Spleen (tissue), 11 donors: Measurements from ENCODE around the gene TAS2R60. TPM values are rescaled to one million over a fixed set of nuclear protein-coding genes. Genes with fewer than 3 reads are reported as not detected.

Experiments used
- DNase-seq: peaks from one replicate; pipeline ENCODE4 v3.0.0-alpha.2; 2020
- H3K27ac ChIP-seq, 8 donors: fragments of 200-600 bp; sonication (generic) in 7 of 8; 1 replicate in 4 of 8; 2 replicates in 4 of 8; pipeline versions ENCODE4 v1.5.0 to v1.8.0; 2016 to 2021; ENCODE audit warnings: inconsistent platforms in 4 of 8, mild to moderate bottlenecking in 4 of 8, moderate library complexity in 1 of 8
- H3K27me3 ChIP-seq, 7 donors: fragments of 200-600 bp; sonication (generic) in 6 of 7; replicated peaks in 1 of 7; 1 replicate in 4 of 7; 2 replicates in 3 of 7; pipeline versions ENCODE4 v1.5.0 to v1.8.0; 2016 to 2021; ENCODE audit warnings: inconsistent platforms in 3 of 7, mild to moderate bottlenecking in 1 of 7
- H3K36me3 ChIP-seq, 6 donors: fragments of 200-600 bp; sonication (generic) in 5 of 6; 1 replicate in 4 of 6; 2 replicates in 2 of 6; pipeline versions ENCODE4 v1.5.0 to v1.8.0; 2016 to 2021; ENCODE audit warnings: inconsistent platforms in 2 of 6
- H3K4me1 ChIP-seq, 6 donors: fragments of 200-600 bp; sonication (generic) in 5 of 6; 1 replicate in 3 of 6; 2 replicates in 3 of 6; pipeline versions ENCODE4 v1.5.0 to v1.8.0; 2016 to 2021; ENCODE audit warnings: inconsistent platforms in 3 of 6
- H3K4me3 ChIP-seq, 8 donors: fragments of 200-600 bp; sonication (generic) in 7 of 8; 1 replicate in 4 of 8; 2 replicates in 4 of 8; pipeline versions ENCODE4 v1.5.0 to v1.8.0; 2016 to 2021; ENCODE audit warnings: inconsistent platforms in 4 of 8, mild to moderate bottlenecking in 4 of 8, moderate library complexity in 2 of 8
- H3K9me3 ChIP-seq, 8 donors: fragments of 200-600 bp; sonication (generic) in 7 of 8; 1 replicate in 4 of 8; 2 replicates in 4 of 8; pipeline versions ENCODE4 v1.5.0 to v1.8.0; 2016 to 2021; ENCODE audit warnings: inconsistent platforms in 4 of 8
- CTCF ChIP-seq, 11 experiments: fragments of 200-600 bp in 7 of 11; fragments of 450-650 bp in 4 of 11; sonication (generic) in 4 of 11; IDR thresholded peaks in 8 of 11; conservative IDR thresholded peaks in 3 of 11; 1 replicate in 7 of 11; 2 replicates in 4 of 11; pipeline versions ENCODE4 v1.4.0 to v1.8.0; 2016 to 2021; ENCODE audit warnings: antibody characterized with exemption in 11 of 11, inconsistent platforms in 4 of 11, mild to moderate bottlenecking in 1 of 11
- POLR2A ChIP-seq, 3 donors: fragments of 450-650 bp; IDR thresholded peaks; one replicate each; pipeline ENCODE4 v1.5.1; 2017; ENCODE audit warnings: antibody characterized with exemption in 3 of 3, mild to moderate bottlenecking in 1 of 3
- POLR2AphosphoS5 ChIP-seq, 3 donors: sonication (generic); formaldehyde crosslinking; IDR thresholded peaks; one replicate each; pipeline ENCODE4 v1.5.1; 2017; ENCODE audit warnings: antibody characterized with exemption in 3 of 3
- WGBS, 5 donors: extraction: QIAGEN DNeasy Blood & Tissue Kit in 3 of 5; methylation state at CpG; one replicate each; pipeline versions ENCODE4 v1.1.5 to v1.1.7; 2013 to 2018; 5-methylcytosine and 5-hydroxymethylcytosine counted together
- intact Hi-C: fragments of 100-400 bp; cut with DNase I; formaldehyde crosslinking; loops from one replicate; pipeline ENCODE4 v1.15.0; 2023; ENCODE audit warnings: low total_unique reads
- polyA plus RNA-seq, 3 donors: library from polyadenylated mRNA; stranded (reverse); fragments of 200-250 nt; gene quantifications; one replicate each; pipeline ENCODE4 v1.2.1, GENCODE V29; 2013
- total RNA-seq, 7 donors: library from RNA; depleted of rRNA in 3 of 7; stranded (reverse); fragments of >200 nt in 3 of 7; fragmentation: NEBNext Ultra II Directional in 4 of 7; extraction: Animal tissue kit (Norgen Biotek cat#: 25700) in 4 of 7; gene quantifications; one replicate each; pipeline versions ENCODE4 v1.1.0 to v1.2.1, GENCODE V29; 2016 to 2021
- donor health status: healthy with polysubstance abuse.
- donor health status: DM: no; HTN: no; CAD: no; lungs with moderate emphysema.
- donor health status: DM: no; HTN: no; CAD: no.
- donor health status: Bipolar disorder and iron deficiency.
- donor health status: healthy.
- donor health status: DM: no; HTN: no; CAD: no.
- donor health status: DM: yes; HTN: yes; CAD: no.

Gene TAS2R60
- total and polyA plus RNA-seq, 10 donors: 0.30 to 2.2 (median 0.85) TPM; not detected in 5

GRCh38 chr7:143490717-143491306 lies 47.6 kb downstream of the TAS2R60 start:
- Histone ChIP-seq H3K27me3 (no peaks in the 10 kb centered on the region), H3K4me3 (no peak overlapping the region), H3K36me3 (no peaks in the 10 kb centered on the region), H3K27ac (no peak overlapping the region), H3K4me1 (peaks cover 0 to 43% (median 6%) of the 10 kb centered on the region in 6 donors), H3K9me3 (no peaks in the 10 kb centered on the region)
- WGBS, 5 donors: 46 to 97% (median 96%) methylated on average over 1 of the region's 1 CpG
- no peak for DNase-seq
- peak in 7 of 11 experiments; percentile 34 to 58 (median 42) for TF ChIP-seq CTCF (IDR thresholded peaks at IDR 0.05 in 8 of 11, conservative IDR thresholded peaks at IDR 0.05 in 3 of 11)
- no peak for TF ChIP-seq POLR2A (IDR thresholded peaks at IDR 0.05)
- intact Hi-C loops: no loop called here

- Histone ChIP-seq H3K27ac (peak overlapping the region in 1 of 8 donors; percentile 26), H3K27me3 (no peaks in the 10 kb centered on the region), H3K9me3 (no peaks in the 10 kb centered on the region), H3K36me3 (no peaks in the 10 kb centered on the region), H3K4me1 (peaks cover 0 to 36% (median 6%) of the 10 kb centered on the region in 6 donors), H3K4me3 (no peak overlapping the region)
- 74 to 91% (median 86%) methylated on average over 2 of the region's 2 CpGs for WGBS, 5 donors
- intact Hi-C loops: no loop called here
- no peak for TF ChIP-seq CTCF (IDR thresholded peaks at IDR 0.05 in 8 of 11, conservative IDR thresholded peaks at IDR 0.05 in 3 of 11)
- no peak for TF ChIP-seq POLR2AphosphoS5 (IDR thresholded peaks at IDR 0.05)
- no peak for TF ChIP-seq POLR2A (IDR thresholded peaks at IDR 0.05)
- no peak for DNase-seq
Measured at GRCh38 chr7:143492043-143492471, 48.8 kb downstream of the TAS2R60 start.

GRCh38 chr7:143492799-143493739 lies 49.8 kb downstream of the TAS2R60 start:
- Histone ChIP-seq H3K4me3 (no peak overlapping the region), H3K9me3 (no peaks in the 10 kb centered on the region), H3K4me1 (peaks cover 0 to 27% (median 2%) of the 10 kb centered on the region in 6 donors), H3K27me3 (no peaks in the 10 kb centered on the region), H3K36me3 (no peaks in the 10 kb centered on the region), H3K27ac (peak overlapping the region in 1 of 8 donors; percentile 26)
- WGBS, 5 donors: 81 to 90% (median 84%) methylated on average over 6 of the region's 6 CpGs
- no peak for TF ChIP-seq POLR2A (IDR thresholded peaks at IDR 0.05)
- TF ChIP-seq CTCF (IDR thresholded peaks at IDR 0.05 in 8 of 11, conservative IDR thresholded peaks at IDR 0.05 in 3 of 11): no peak
- no peak for TF ChIP-seq POLR2AphosphoS5 (IDR thresholded peaks at IDR 0.05)
- no peak for DNase-seq
- intact Hi-C loops: no loop called here

- Histone ChIP-seq H3K27ac (peak overlapping the region in 1 of 8 donors; percentile 26), H3K4me1 (peaks cover 0 to 31% (median 6%) of the 10 kb centered on the region in 6 donors), H3K36me3 (no peaks in the 10 kb centered on the region), H3K27me3 (no peaks in the 10 kb centered on the region), H3K4me3 (no peak overlapping the region), H3K9me3 (no peaks in the 10 kb centered on the region)
- no peak for DNase-seq
- TF ChIP-seq POLR2AphosphoS5 (IDR thresholded peaks at IDR 0.05): no peak
- no peak for TF ChIP-seq POLR2A (IDR thresholded peaks at IDR 0.05)
- no peak for TF ChIP-seq CTCF (IDR thresholded peaks at IDR 0.05 in 8 of 11, conservative IDR thresholded peaks at IDR 0.05 in 3 of 11)
- 77 to 86% (median 80%) methylated on average over 1 of the region's 1 CpG for WGBS, 5 donors
- intact Hi-C loops: no loop called here
Measured at GRCh38 chr7:143493751-143494150, 50.5 kb downstream of the TAS2R60 start.
